ENCODE results near the gene CDKL1.

CDKL1 gene

GRCh38 chr14:50285861-50286260, 110.8 kb downstream of the CDKL1 start:
- H3K9me3 Mint-ChIP-seq = no peaks in the 10 kb centered on the region
- H3K4me1 Mint-ChIP-seq (ENCODE audit: low read depth) = no peaks in the 10 kb centered on the region
- intact Hi-C loops (cut with micrococcal nuclease) = no loop called here
- H3K36me3 Mint-ChIP-seq (ENCODE audit: low read depth) = no peaks in the 10 kb centered on the region
- H3K27me3 Mint-ChIP-seq = no peaks in the 10 kb centered on the region
- no peak overlapping the region for H3K27ac Mint-ChIP-seq
- H3K4me3 Mint-ChIP-seq = no peak overlapping the region

All from dendritic cell treated with granulocyte-macrophage colony-stimulating factor and Interleukin-4, amounts not matched to agents 40 ng/mL and 50 ng/mL, for 4 days (primary cell).